NCI-H1930 (cell line): Measurements from ENCODE around the gene TLR9.

ENCODE experiments used
- DNase-seq, 2 experiments: peaks; one replicate each; lab custom pipeline; 2025; lab: John Stamatoyannopoulos, UW

The TLR9 gene

DNA sequence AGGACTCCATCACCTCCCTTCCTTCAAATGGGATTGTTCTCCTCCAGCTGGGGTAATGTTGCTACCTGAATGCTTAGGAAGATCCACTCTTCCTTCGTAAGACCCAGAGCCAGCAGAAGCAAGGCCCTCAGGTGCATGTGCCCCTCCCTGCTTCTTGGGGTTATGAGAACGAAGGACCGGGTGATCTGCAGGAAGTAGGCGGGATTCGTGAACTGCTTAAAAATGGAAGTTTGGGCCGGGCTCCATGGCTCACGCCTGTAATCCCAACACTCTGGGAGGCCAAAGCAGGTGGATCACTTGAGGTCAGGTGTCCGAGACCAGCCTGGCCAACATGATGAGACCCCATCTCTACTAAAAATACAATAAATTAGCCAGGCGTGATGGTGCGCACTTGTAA is 8.0 kb downstream of the TLR9 start:
- no peak for DNase-seq

DNA sequence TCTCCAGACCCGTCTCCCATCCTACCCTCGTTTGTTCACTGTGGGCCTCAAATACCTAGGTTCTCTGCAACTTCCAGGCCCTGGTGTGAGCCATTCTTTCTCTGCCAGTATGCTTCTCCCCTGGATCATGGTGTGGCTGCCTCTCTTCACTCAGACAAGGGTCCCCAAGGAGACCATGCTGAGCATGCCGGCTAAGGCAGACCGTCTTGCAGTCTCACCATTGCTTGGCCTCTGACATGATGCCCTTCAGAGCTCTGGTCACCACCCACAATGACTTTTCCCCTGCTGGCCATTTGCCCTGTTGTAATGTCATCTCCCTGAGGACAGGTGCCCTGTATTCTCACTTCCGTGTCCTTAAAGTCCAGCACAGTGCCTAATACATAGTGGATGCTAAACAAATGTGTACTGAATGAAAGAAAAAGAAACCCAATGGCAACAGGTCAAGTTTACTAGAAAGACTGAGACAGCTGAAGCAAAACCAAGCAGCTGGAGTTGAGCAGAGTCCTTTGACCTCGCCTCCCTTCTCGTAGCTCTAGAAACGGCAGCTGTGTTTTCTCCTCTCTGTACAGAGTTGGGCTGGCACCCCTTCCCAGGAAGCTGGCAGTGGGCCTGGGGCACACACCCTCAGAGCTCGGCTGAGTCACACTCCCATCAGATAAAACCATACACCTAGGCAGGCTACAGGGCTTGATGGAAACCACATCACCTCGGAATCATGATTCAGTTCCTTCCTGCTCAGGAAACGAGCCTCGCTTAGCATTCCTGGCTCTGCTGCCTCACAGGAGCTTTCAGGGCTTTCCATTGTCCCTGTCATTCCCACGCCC is 8.6 kb downstream of the TLR9 start:
- no peak for DNase-seq

DNA sequence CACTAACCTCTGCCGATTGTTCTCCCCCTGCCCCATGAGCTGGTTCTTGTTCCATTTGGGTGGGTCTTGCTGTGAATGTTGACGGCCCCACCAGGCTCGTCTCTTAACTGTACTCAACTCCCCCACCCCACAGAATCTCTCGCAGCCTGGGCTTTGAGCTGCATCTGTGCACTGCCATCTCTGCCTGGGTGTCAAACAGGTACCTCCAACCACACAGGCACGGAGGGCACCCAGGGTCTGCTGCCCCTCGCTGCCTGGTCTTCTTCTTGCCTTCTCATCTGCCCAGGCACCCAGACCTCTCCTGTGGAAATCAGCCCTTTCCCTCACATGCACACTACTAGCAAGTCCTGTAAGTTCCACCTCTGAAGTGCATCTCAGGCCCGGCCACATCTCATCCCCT is 10.1 kb downstream of the TLR9 start:
- no peak for DNase-seq

DNA sequence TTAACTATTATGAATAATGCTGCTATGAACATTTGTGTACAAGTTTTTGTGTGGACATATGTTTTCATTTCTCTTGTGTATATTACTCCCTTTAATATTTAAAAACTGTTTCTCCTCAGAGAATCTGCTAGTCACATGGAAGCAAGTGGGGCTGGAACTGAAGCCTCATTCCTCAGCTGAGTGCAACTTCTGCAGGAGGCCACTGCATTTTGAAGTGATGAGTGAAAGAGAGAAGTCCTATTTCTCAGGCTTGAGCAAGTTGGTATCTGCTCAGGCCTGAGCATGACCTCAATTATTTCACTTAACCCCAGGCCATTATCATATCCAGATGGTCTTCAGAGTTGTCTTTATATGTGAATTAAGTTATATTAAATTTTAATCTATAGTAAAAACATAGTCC is 11.5 kb downstream of the TLR9 start:
- DNase-seq = no peak

DNA sequence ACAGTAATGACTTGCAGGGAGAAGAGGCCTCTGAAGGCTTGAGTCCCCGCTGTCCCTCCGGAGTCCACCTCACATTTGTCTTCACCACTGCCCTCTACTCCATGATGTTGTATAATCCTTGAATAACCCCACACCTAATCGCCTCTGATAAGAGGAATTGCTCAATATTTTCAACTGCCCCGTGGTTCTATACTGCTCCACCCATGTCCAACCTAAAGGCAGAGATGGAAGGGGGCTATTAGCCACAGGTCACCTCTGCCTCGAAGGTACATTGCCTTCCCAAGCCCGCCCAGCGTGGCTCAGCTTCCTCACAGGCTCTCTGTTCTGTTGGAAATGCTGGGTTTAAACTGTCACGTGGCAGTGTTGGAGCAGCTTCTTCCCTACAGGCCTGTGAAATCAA is 12.4 kb downstream of the TLR9 start:
- DNase-seq = no peak

DNA sequence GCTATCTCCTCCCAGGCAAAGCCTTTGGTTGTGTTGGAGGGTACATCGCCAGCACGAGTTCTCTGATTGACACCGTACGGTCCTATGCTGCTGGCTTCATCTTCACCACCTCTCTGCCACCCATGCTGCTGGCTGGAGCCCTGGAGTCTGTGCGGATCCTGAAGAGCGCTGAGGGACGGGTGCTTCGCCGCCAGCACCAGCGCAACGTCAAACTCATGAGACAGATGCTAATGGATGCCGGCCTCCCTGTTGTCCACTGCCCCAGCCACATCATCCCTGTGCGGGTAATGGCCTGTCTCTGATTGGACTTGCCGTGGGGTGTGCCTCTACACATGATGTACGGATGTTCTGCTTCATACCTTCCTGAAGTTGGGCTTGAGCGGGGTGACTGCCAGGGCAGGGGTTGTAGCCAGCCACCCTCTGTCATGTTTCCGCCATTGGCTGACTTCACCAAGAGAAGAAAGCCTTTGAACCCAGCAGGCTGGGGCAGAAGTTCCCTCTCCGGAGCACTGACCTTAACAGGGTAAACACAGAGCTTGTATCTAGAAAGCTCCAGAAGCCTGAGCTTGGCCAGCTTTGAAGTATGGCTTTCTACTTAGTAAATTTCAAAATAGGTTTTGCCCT is 14.1 kb downstream of the TLR9 start:
- DNase-seq = no peak

DNA sequence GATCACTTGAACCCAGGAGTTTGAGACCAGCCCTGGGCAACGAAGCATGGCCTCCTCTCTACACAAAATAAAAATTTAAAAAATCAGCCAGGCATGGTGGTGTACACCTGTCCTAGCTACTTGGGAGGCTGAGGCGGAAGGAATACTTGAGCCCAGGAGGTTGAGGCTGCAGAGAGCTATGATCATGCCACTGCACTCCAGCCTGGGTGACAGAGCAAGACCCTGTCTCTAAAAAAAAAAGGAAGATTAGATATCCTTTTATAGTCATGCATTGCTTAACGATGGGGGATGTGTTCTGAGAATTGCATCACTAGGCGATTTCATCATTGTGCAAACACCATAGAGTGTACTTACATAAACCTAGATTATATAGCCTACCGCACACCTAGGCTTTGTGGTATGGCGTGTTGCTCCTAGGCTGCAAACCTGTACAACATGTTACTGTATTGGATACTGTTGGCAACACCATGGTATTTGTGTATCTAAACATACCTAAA is 14.8 kb downstream of the TLR9 start:
- DNase-seq = no peak

DNA sequence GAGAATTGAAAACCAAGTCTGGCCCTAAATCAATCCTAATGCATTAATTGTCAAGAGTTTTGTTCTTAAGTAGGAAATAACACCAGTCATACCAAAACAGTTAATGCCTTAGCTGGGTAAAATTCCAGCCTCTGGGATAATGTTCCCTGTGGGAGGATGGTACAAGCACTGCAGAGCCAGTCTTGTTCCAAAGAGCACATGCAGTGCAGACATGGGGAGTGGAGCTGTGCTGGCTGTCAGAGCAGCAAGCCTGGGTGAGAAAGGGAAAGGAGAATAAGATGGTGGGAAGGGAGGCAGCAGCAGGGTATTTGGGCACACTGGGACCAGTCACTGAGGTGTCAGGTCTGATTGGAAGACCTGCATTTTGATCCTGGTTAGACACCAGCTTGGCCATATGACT is 15.4 kb downstream of the TLR9 start:
- no peak for DNase-seq

DNA sequence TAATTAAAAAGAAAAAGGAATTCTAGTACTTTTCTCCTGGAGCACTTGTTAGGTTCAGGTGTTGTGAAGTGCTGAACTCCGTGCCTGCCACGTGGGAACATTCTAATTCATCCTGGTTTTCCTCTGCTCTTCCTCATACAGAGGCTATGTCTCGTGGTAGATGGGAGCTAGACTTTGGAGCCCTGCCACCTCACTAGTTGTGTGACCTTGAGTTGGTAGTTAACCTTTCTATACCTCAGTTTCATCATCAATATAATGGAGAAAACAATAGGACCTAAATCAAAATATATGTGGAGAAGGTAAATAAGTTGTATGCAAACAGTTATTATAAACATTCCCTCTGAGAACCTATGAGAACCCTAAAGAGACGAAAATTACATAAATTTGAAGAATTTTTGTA is 16.9 kb downstream of the TLR9 start:
- no peak for DNase-seq

DNA sequence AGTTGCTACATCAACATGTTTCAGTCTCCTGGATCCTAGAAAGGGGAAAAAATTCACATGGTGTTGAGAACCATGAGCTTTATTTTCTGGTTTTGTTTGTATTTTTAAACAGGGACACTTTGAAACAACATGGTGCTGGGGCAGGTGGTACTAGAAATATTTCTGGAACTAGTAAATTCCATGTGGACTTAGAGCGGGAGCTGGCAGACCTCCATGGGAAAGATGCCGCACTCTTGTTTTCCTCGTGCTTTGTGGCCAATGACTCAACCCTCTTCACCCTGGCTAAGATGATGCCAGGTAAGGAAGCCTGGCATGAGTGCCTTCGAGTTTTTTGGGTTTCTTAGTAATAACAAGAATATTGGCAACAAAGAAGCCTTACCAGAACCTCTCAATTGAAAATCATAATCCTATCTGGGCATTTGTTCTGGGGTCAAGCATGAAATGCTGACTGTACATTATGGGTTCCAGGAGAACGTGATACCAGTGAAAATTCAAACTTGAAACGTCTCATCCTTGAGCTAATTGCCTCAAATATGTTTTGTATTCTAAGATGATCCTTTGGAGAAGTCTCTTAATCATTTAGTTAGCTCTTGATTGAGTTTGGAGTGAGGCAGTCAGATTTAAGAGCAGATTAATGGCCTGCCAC is 19.6 kb downstream of the TLR9 start:
- DNase-seq = no peak

DNA sequence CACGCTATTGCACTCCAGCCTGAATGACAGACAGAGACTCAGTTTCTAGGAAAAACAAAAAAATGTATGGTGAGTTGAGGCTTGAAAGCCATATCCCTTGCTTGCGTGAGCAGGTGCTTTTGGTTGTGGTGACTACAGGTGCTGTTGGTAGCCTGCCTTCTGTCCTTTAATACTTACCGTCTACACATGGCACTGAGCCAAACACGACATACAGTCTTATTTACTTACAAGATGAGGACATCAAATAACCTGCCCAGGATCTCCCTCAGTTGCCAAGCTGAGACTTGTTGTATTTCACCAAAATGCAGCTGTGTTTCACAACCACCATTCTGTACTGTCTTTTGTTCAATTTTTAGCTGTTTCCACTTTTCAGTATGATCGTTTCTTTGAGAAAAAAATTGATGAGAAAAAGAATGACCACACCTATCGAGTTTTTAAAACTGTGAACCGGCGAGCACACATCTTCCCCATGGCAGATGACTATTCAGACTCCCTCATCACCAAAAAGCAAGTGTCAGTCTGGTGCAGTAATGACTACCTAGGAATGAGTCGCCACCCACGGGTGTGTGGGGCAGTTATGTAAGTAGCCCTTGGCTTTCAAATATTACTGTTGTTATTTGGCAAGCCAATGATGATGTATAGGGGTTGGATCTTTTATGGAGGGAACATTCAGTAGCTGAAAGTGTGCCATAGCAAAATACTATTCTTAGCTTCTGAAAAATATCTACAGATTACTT is 20.9 kb downstream of the TLR9 start:
- no peak for DNase-seq

DNA sequence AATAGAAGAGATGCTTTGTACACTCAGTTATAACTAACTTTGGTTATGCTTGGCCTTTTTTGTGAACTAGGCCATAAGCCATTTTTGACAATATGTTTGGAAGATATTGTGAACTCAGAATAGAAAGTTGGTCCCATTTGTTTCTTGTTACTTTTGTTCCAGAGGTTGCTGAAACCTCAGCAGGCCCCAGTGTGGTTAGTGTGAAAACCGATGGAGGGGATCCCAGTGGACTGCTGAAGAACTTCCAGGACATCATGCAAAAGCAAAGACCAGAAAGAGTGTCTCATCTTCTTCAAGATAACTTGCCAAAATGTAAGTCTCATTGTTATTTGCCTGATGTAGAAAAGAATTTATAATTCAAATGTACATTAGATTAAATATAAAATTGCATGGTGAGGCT is 21.7 kb downstream of the TLR9 start:
- DNase-seq = no peak

DNA sequence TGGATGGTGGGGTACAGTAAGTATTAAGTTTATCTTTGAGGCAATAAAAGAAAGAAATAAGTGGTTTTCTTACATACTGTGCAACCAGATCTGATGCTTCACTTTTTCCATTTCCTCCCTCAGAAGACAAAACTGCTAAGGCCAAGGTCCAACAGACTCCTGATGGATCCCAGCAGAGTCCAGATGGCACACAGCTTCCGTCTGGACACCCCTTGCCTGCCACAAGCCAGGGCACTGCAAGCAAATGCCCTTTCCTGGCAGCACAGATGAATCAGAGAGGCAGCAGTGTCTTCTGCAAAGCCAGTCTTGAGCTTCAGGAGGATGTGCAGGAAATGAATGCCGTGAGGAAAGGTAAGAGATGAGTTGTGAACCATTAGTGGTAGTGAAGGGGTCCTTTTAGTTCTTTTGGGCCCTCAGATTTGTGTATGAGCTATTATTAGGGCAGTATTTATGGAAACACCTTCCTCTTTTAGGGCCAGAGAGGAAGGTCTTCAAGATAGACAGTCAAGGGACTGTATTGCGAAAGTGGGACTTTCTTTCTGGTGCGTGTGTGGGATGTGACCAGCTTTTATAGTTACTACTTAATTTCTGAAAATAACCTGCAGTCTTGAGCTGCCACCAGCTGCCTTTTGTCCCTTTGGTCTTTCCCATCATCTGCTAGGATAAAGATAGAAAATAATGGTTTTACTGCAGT is 22.9 kb downstream of the TLR9 start:
- DNase-seq = no peak

DNA sequence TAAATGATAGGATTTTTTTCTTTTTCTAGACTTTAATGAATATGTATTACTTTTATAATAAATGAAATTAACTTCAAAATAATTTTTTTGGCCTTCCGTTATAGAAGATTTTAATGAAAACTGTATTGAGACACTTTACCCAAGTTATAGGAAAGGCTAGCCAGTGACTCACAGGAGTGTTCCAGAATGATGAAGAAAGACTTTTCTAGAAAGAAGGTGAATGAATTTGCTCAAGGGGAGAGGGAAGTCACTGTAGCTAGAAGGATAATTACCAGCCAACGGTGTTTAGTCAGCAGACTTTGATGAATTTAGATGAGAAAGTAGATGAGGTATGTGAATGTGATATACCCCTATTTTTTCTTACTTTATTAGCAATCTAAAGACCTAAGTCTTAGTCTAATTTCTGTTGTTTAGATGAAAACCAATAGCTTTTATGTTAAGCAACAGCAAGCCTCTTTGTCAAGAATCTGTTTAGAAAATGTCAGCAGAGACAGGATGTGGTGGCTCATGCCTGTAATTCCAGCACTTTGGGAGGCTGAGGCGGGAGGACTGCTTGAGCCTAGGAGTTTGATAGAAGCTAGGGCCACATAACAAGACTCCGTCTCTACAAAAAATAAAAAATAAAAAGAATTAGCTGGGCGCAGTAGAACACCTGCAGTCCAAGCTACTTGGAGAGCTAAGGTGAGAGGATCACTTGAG is 24.3 kb downstream of the TLR9 start:
- DNase-seq = no peak

DNA sequence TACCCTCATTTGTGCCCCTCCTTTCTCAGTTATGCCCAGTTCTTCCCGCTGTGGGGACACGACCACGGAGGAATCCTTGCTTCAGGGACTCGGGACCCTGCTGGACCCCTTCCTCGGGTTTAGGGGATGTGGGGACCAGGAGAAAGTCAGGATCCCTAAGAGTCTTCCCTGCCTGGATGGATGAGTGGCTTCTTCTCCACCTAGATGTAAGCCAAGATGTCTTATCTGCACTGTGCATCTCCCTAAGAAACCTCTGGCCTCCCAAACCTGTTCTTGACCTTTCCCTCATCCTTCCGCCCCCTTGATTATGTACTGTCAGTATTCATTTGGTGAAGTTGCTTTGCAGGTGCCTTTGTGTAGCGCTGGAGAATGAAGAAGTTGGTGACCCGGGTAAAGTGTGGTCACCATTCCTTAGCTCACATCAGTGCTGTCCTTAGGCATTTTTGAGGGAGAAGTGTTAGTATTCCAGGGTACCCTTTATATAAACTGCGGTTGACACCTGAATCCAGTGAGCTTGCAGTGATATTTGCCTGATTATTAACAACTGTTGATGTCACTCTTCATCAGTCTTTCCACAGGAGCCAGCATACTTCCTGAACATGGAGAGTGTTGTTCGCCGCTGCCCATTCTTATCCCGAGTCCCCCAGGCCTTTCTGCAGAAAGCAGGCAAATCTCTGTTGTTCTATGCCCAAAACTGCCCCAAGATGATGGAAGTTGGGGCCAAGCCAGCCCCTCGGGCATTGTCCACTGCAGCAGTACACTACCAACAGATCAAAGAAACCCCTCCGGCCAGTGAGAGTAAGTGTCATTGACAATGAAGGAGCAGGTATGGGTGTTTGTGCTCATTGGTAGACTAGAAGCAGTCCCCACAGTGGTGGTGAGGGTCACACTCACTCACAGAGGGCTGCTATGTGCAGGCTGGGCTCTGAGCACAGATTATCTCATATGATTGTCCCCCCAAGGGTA is 26.5 kb downstream of the TLR9 start:
- DNase-seq = no peak

DNA sequence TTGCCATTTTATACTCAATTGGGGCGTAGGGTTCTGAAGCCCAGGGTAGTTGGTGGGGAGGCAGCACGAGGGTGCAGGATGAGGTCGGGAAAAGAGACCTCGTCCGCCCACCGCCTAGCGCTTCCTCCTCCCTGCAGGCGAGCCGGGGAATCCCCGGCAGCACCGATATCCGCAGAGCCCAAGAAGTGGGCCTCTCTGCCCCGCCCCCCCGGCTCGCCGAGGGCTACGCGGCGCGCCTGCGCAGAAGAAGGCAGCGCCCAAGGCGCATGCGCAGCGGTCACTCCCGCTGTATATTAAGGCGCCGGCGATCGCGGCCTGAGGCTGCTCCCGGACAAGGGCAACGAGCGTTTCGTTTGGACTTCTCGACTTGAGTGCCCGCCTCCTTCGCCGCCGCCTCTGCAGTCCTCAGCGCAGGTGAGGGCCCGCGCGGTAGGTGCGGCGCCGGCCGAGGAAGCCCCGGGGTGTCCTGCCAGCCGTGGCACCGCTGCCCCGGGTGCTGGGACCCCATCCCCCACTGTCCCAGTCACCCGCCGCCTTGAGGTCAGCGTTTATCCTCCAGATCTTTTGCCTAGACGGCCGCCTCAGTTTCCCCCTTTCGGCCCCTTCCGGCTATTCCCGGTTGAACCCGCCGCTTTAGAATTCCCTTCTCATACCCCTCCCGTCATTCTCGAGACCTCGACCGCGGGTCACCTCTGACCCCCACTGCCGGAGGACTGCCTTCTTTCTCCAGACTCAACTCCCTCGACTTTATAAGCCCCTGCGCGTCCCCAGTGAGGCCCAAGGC is 27.4 kb downstream of the TLR9 start, which contains the start of gene ALAS1:
TSS of gene ALAS1 (plus strand) at position 319 of the 784 bp plus-strand sequence. CDS start 1,082 bp downstream, outside the sequence.
- peak; percentile 66 to 82 for DNase-seq

DNA sequence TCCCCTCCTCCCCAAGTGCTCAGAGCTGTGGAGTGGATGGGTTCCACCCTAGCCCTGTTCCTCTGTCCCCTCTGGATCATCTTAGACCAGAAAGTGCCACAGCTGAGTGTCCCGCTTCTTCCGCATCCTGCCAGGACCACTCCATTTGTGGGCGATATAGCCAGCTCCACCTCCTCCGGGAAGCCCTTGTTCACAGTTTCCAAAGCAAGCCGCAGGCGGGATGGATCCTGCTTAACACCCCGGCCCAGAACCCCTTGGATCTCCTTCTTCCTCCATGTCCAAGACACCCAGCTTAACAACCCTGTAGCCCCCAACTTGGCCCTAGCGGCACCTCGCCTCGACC is 28.0 kb downstream of the TLR9 start:
- DNase-seq = no peak

DNA sequence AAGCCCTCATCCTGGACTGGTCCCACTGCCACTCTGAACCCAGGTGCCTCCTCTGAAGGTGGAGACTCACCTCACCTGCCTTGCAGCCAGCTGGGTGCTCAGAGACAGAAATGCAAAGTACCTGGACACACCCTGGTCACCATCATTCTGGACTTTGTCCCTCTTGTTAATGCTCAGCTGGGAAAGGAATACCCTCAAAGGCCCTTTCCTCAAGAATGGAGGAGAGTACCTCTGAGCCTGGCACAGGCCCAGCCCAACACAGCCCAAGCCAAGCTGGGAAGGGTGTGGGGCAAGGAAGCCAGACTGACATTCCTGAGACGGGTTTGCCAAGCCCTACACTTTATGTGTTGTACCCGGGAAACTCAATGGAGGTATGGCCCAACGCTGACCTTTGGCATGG is 28.5 kb downstream of the TLR9 start:
- no peak for DNase-seq

DNA sequence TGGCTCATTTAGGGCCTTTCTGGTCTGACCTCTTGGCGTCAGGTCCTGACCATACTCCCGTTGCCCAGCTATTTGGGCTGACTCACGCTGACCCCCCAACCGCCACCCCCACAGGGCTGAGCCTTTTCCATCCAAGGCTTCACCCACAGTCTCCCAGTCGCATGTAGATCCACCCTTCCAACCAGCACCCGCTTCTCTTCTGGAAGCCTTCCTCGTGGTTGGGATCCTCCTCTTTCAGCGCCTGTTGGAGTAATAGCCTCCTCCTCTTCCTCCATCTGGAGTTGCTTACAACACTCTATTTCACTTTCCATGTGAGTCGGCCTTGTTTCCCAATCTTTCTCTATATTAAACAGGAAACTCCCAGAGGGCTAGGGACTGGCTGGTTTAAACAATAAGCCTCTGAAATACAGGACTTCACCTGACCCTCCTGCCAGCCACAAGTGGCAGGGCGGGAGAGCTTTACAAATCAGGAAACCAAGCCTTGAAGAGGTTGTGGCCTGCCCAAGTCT is 29.6 kb downstream of the TLR9 start:
- DNase-seq = no peak
